Measurements from ENCODE around the gene LRBA. TPM values are rescaled to one million over a fixed set of nuclear protein-coding genes. Genes with fewer than 3 reads are reported as not detected.

Gene LRBA
- total RNA-seq, 1 experiment from 2014 or later = 55.3 TPM

- Mint-ChIP-seq H3K27ac (no peak overlapping the region), H3K4me1 (peaks cover 0 to 4% of the 10 kb centered on the region in 2 experiments; a peak in 2 of 4 replicates), H3K27me3 (ENCODE audit: low read depth) (no peaks in the 10 kb centered on the region), H3K4me3 (no peak overlapping the region), H3K36me3 (ENCODE audit: insufficient read depth in 1 of 3, low read depth in 3 of 3) (no peaks in the 10 kb centered on the region), H3K9me3 (no peaks in the 10 kb centered on the region)
- no peak overlapping the region for H3K4ac ChIP-seq (ENCODE audit: low read depth, low read length)
- no peaks in the 10 kb centered on the region for H3K4me1 ChIP-seq (ENCODE audit: insufficient read depth, low read length)
- no peak overlapping the region for H2BK120ac ChIP-seq (ENCODE audit: low read depth, low read length, poor library complexity, severe bottlenecking)
- no peak overlapping the region for H2BK5ac ChIP-seq (ENCODE audit: insufficient read length, low read length)
- no peak overlapping the region for H4K5ac ChIP-seq (ENCODE audit: insufficient read length, low read depth, low read length)
- no peaks in the 10 kb centered on the region for H3K9me3 ChIP-seq (ENCODE audit: control insufficient read depth, low read depth, low read length)
- no peak overlapping the region for H2AFZ ChIP-seq (ENCODE audit: low read length)
- H3K27ac ChIP-seq (ENCODE audit: insufficient read length, low read depth, low read length) = no peak overlapping the region
- H3K79me1 ChIP-seq (ENCODE audit: insufficient read depth, low read depth, low read length, poor library complexity, severe bottlenecking) = no peaks in the 10 kb centered on the region
- TF ChIP-seq CTCF (conservative IDR thresholded peaks at IDR 0.05) = no peak
- no peaks in the 10 kb centered on the region for H3K23me2 ChIP-seq (ENCODE audit: insufficient read length, low read depth, low read length, poor library complexity, severe bottlenecking)
- H2BK20ac ChIP-seq (ENCODE audit: low read depth, low read length, poor library complexity, severe bottlenecking) = no peak overlapping the region
- no peak for DNase-seq
- no peak overlapping the region for H3K14ac ChIP-seq (ENCODE audit: insufficient read depth, low read length)
- H3K9ac ChIP-seq (ENCODE audit: extremely low read depth, insufficient read length, low read length) = no peak overlapping the region
- H3K27me3 ChIP-seq (ENCODE audit: insufficient read depth, low read length) = no peaks in the 10 kb centered on the region
- H4K20me1 ChIP-seq (ENCODE audit: control insufficient read depth, insufficient read depth, insufficient read length) = no peaks in the 10 kb centered on the region
- H3T11ph ChIP-seq (ENCODE audit: low read length) = no peak overlapping the region
- H3K23ac ChIP-seq (ENCODE audit: insufficient read length, low read depth, low read length) = no peak overlapping the region
- no peak overlapping the region for H3K4me2 ChIP-seq (ENCODE audit: insufficient read depth, insufficient read length, low read length)
- H4K91ac ChIP-seq (ENCODE audit: insufficient read length, low read depth, low read length) = no peak overlapping the region
- H2AK5ac ChIP-seq (ENCODE audit: insufficient read length, low read length) = no peak overlapping the region
- no peaks in the 10 kb centered on the region for H3K79me2 ChIP-seq (ENCODE audit: insufficient read depth, low read length)
- no peak overlapping the region for H4K8ac ChIP-seq (replicated peaks; ENCODE audit: insufficient read length, low read depth, low read length)
- H2BK15ac ChIP-seq (ENCODE audit: low read depth, low read length) = no peak overlapping the region
- no peak overlapping the region for H3K18ac ChIP-seq (ENCODE audit: insufficient read length, low read depth, low read length)
- no peak overlapping the region for H2BK12ac ChIP-seq (ENCODE audit: insufficient read length, low read depth, low read length)
- H3K56ac ChIP-seq (ENCODE audit: insufficient read length, low read depth, low read length) = no peak overlapping the region
Observed at GRCh38 chr4:150495550-150495949, 519.5 kb downstream of the LRBA start.
